ENCODE results near the gene NAT10. TPM values are rescaled to one million over a fixed set of nuclear protein-coding genes. Genes with fewer than 3 reads are reported as not detected.
"Not testable (repeated sequence)": the region's sequence is repeated elsewhere in the genome, so short reads cannot be mapped to it uniquely, and the experiment has no call there.

NAT10 gene
- total RNA-seq, 1 donor from 2014 or later = 46.3 TPM

- not testable (repeated sequence) for DNase-seq (ENCODE audit: low spot score); ATAC-seq
- intact Hi-C loops (cut with DNase I) = loop anchor here (5.0 kb wide), 1 partner anchor 82 kb away; no protein-coding TSS in a partner anchor
These were observed 75.4 kb downstream of the NAT10 start for GRCh38 chr11:34180814-34181165.

GRCh38 chr11:34181251-34181650 lies 75.8 kb downstream of the NAT10 start:
- DNase-seq (ENCODE audit: low spot score) (no peak), ATAC-seq (no peak)
- intact Hi-C loops (cut with DNase I) = loop anchor here (5.0 kb wide), 1 partner anchor 81 kb away; no protein-coding TSS in a partner anchor

DNA sequence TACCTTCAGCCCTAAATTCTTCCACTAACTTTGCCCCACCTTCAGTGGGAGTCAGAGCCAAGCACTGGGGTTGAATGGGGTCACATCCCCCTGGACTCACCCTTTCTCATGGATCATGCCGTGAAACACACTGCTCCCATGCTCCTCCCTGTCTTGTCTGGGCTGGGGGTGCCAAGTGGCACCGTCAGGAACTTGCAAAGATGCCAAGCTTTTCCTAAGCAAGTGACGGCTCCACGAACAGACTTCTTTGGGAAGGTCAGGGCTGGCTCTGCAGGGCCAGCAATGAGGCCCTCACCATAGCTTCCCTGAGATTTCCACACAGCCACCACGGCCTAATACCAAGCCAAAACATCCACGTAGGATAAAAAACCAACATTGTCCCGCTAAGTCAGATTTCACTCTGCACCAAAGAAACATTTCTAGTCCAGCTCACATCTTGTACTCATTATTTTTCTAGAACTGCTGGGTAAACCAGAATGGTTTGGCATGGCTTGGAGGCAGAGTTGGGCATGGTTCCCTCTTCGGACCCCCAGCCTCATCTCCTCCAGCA lies 76.5 kb downstream of the NAT10 start:
- no peak for DNase-seq (ENCODE audit: low spot score)
- intact Hi-C loops (cut with DNase I) = loop anchor here (5.0 kb wide), 1 partner anchor 80 kb away; no protein-coding TSS in a partner anchor
- ATAC-seq = no peak

DNA sequence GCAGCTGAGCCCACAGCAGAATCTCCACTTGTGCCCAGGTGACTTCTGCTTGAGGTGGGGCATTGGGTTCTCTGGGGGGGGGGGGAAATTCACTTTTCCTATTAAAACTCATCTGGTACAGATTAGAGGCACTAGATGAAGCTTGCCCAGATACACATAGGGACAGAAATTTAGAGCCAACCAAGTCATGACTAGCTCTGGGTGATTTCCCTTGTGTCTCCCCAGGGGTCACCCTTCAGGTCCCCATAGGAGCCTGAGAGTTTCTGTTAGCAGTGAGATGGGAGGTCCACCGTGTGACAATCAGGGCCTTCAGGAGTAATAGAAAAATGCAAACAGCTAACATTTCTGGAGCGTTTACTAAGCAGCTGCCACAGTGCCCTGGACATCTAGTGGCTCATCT lies 77.0 kb downstream of the NAT10 start:
- intact Hi-C loops (cut with DNase I) = loop anchor here (5.0 kb wide), 1 partner anchor 80 kb away; no protein-coding TSS in a partner anchor
- DNase-seq (ENCODE audit: low spot score) (no peak), ATAC-seq (no peak)

DNA sequence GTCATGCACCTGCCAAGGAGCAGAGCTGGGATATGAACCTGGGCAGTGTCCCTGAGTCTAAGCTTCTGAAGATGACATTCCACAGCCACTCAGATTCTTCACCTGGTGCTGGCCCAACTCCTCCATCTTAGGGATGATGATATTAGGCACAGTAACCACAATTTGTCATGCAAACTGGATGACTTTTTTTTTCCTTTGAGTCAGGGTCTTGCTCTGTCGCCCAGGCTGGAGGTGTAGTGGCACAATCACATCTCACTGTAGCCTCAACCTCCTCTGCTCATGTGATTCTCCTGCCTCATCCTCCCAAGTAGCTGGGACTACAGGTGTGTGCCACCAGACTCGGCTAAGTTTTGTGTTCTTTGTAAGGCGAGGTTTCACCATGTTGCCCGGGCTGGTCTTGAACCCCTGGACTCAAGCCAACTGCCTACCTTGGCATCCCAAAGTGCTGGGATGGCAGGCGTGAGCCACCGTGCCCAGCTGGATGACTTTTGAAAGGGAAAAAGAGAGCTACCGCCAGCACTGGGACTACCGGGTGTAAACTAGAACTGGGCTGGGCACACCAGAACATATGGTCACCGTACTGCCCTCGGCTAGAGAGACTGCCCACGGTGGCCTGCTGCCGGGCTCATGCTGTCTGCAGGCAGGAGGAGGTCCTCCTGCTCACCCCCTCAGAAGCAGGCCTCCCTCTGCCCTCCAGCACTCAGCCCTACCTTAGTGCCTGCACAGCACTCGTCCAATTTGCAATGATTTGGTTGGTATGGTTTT lies 77.7 kb downstream of the NAT10 start:
- ATAC-seq (no peak), DNase-seq (ENCODE audit: low spot score) (no peak)
- intact Hi-C loops (cut with DNase I) = loop anchor here (5.0 kb wide), 1 partner anchor 79 kb away; no protein-coding TSS in a partner anchor

DNA sequence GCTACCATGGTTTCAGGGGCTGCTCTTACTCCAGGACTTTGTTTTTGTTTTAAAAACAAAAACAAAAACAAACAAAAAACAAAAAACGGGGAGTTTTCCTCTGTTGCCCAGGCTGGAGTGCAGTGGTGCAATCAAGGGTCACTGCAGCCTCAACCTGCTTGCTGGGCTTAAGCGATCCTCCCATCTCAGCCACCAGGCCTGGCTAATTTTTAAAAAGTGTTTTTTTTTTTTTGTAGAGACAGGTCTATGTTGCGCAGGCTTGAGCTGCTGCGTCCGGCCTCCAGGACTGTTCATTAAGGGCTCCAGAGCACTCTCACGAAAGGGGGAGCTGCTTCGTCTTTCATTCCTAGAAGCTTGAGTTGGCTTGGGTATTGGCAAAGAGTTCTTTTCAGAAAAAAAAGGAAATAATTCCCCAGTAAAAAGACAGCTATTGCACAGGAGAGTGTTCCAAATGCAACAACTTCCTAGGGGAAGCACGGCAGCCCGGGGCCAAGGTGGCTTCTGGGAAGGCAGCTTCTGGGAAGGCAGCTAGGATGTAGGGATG lies 78.5 kb downstream of the NAT10 start:
- DNase-seq (ENCODE audit: low spot score) (no peak), ATAC-seq (peak; percentile 75)
- intact Hi-C loops (cut with DNase I) = loop anchor here (5.0 kb wide), 1 partner anchor 78 kb away; no protein-coding TSS in a partner anchor

DNA sequence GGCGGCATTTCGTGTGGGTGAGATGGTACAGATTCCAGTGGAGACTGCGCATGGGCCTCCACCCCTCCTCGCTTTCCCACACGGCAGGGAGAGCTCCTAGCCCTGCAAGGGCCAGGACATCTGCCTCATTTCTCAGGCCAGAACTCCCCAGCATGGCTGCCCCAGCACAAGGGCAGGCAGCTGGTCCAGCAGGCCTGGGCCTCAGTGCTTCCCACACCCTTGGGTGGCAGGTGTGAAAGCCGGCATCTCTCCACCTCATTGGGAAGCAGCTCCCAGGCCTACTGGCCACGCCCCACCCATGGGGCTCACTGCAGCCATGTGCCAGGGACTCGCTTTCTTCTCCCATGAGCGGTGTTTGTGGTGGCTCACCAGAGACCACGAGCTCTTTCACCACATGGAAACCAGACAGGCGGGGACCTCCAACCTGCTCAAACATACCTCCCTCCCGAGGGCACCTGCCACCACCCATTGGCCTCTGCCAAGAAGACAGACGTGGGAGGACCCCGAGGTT lies 79.1 kb downstream of the NAT10 start:
- DNase-seq (ENCODE audit: low spot score) (no peak), ATAC-seq (peak; percentile 12)
- intact Hi-C loops (cut with DNase I) = loop anchor here (5.0 kb wide), 1 partner anchor 78 kb away; no protein-coding TSS in a partner anchor

DNA sequence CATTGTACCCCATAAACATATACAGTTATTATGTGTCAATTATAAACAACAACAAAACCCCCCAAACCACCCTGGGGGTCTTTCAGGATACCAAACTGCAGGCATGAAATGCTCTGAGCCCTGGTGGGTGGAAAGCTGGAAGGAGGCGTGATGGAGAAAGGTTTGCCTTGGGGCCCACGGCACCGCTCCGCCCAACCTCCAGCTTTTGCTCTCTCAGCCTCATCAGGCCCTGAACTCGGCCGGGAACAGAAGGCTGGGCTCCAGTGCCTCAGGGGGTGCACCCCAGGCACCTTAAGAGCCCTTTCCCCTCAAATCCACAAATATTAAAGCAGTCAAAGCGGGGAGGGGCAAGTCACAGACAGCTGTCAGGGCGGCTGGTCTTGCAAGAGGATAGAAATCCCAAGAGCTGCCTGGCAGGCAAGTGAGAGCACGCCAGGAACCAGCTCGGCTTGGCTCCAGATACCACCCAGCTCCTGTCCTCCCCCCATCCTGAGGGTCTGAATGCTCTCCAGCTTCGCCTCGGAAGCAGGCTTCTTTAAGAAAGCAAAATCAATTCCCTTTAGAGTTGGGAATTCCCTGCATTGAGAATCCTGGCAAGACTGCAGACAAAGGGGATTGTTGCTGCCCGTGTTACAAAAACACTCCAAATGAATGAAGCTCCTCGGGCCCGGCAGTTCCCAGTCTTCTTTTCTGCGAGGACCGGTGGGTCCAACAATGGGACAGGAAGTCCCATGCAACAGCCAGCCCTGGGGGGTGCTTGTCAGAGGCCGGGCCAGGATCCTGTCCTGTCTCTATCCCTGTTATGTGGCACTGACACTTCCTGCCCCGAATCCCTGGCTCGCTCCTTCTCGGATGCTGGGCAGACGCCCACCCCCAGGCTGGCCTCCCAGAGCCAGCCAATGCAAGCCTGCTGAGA lies 80.8 kb downstream of the NAT10 start:
- no peak for ATAC-seq
- intact Hi-C loops (cut with DNase I) = no loop called here

DNA sequence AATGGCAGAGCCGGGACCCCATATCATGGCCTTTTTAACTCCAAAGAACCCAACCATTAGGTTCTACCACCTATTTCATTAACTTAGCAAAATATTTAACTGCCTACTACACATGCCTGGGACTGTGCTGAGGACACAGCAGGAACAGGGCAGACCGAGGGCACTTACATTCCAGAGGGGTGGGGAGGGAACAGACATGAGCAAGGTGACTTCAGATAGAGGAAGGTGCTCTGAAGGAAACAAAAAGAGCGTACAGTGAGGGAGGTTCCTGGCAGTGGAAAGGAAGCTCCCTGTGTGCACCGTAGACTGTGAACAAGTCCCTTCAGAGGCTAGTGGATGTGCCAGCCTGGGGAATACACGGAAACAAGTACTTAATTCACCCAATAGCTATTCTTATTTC lies 82.8 kb downstream of the NAT10 start:
- ATAC-seq = no peak
- intact Hi-C loops (cut with DNase I) = no loop called here
- DNase-seq (ENCODE audit: low spot score) = no peak

More for the DNA sequence above, 80.8 kb downstream of the NAT10 start:
- DNase-seq (ENCODE audit: low spot score) = no peak

DNA sequence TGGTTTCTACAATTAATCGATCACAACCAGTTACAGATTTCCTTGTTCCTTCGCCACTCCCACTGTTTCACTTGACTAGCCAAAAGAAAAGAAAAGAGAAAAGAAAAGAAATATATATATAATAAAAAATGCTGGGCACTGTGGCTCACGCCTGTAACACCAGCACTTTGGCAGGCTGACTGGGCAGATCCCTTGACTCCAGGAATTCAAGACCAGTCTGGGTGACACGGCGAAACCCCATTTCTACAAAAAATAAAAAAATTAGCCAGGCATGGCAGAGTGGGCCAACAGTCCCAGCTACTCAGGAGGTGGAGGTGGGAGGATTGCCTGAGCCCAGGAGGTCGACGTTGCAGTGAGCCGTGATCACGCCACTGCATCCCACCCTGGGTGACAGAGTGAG lies 83.8 kb downstream of the NAT10 start:
- no peak for ATAC-seq
- intact Hi-C loops (cut with DNase I) = no loop called here
- no peak for DNase-seq (ENCODE audit: low spot score)

DNA sequence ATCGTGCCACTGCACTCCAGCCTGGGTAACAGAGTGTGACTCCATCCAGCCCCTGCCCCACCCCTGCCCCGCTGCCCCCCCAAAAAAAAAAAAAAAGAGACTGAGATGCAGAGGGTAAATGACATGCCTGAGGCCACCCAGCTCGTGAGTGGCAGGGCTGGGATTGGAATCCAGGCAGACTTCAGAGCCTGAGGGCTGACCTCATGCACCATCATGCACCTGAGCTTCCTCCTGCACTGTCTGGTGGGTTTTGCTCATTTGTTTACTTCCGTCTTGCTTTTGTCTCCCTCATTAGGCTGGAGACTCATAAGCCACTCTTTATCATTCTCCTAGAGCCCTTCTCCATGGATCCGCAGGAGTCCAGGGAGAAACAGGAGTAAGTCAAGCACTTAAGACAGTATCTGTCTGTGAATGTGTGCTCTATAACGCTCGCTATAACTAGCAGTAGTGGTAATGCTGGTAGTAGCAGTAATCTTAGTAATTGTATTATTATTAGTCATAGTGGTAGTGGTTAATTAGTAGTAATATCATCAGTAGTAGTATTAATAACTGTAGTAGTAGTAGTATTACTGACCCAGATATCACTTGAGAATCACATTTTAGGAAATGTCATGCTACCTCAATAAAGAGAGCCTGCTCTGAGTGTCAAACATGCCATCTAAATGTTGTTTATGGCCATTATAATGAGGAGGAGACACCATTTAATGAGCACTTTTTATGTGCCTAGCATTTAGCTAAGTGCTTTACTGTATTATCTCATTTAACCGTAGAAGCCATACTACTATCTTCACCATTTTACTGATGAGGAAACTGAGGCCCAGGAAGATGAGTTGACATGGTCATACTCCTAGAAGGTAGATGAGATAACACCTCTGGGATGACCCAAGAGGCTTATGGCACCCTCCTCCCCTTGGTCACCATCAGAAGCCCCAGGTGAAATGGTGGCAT lies 85.0 kb downstream of the NAT10 start:
- DNase-seq (ENCODE audit: low spot score) (no peak), ATAC-seq (no peak)
- intact Hi-C loops (cut with DNase I) = no loop called here

DNA sequence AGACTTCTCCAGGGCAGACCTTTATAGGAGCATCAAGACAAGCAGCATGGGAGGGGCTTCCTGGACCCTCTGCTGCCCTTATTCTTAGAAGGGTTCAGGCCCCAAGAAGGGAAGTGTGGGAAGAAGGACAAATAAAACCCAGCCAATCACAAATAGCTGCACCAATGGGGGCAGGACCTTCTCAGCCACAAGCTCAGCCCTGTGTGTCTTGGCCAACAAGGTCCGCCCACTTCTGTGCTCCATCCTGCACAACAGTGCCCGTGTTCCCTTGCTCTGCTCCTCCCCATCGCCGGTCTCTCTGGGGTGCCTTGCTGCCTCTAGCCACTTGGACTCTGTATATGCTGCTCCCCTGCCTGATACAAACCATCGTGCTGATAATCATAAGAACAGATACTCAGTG lies 86.1 kb downstream of the NAT10 start:
- DNase-seq (ENCODE audit: low spot score) (no peak), ATAC-seq (peak; percentile 11)
- intact Hi-C loops (cut with DNase I) = no loop called here

- DNase-seq (ENCODE audit: low spot score) (no peak), ATAC-seq (peak; percentile 86)
- intact Hi-C loops (cut with DNase I) = no loop called here
These were observed 87.3 kb downstream of the NAT10 start for GRCh38 chr11:34192481-34193401.

- DNase-seq (ENCODE audit: low spot score) = no peak
- no peak for ATAC-seq
- intact Hi-C loops (cut with DNase I) = no loop called here
These were observed 89.3 kb downstream of the NAT10 start for GRCh38 chr11:34194576-34195335.

Data from sciatic nerve (tissue), 2 donors.